Measurements from ENCODE around the gene PIR.

DNA sequence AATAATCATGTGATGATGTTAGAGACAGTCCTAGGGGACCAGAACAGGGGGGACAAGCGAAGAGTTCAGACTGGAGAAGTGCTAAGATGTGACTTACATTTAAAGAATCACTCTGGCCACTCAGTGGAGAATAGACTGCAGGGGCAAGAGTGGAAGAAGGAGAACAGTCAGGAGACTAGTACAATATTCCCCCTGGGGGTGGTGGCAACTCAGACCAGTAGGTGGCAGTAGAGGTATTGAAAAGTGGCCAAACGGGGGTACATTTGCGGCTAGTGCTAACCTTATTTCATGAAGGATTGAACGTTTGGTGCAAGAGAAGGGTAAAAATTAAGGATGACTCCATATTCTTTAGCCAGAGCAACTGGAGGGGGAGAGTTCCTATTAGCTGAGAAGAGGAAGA lies 4.7 kb upstream of the PIR start:
- TF ChIP-seq, protein P1, sequence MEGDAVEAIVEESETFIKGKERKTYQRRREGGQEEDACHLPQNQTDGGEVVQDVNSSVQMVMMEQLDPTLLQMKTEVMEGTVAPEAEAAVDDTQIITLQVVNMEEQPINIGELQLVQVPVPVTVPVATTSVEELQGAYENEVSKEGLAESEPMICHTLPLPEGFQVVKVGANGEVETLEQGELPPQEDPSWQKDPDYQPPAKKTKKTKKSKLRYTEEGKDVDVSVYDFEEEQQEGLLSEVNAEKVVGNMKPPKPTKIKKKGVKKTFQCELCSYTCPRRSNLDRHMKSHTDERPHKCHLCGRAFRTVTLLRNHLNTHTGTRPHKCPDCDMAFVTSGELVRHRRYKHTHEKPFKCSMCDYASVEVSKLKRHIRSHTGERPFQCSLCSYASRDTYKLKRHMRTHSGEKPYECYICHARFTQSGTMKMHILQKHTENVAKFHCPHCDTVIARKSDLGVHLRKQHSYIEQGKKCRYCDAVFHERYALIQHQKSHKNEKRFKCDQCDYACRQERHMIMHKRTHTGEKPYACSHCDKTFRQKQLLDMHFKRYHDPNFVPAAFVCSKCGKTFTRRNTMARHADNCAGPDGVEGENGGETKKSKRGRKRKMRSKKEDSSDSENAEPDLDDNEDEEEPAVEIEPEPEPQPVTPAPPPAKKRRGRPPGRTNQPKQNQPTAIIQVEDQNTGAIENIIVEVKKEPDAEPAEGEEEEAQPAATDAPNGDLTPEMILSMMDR (IDR thresholded peaks at IDR 0.05), result peak; percentile 38 to 58 (median 51)
- TF ChIP-seq POLR2A (IDR thresholded peaks at IDR 0.05), result no peak
